HCT116 (cell line): ENCODE results near the gene ACACA. TPM values are rescaled to one million over a fixed set of nuclear protein-coding genes. Genes with fewer than 3 reads are reported as not detected.

ENCODE experiments used
- ATAC-seq: fragments of 200-7000 bp; cut with Tn5 transposase; 2 replicates; pipeline ENCODE4 v1.9.1; 2020; ENCODE audit warnings: mild to moderate bottlenecking, moderate library complexity
- BruUV-seq: library from RNA; stranded (reverse); fragments of 400-500 nt; replicated peaks from 2 replicates; lab custom pipeline; 2021; lab: Mats Ljungman, UMichigan
- CTCF ChIA-PET: fragments of 300-600 bp; sonication (Branson Sonifier 250); formaldehyde crosslinking; loops from one replicate; lab custom pipeline; 2021; ENCODE audit warnings: antibody characterized with exemption; lab: Charles Lee
- POLR2A ChIA-PET: fragments of 300-600, 350-600 bp; sonication (Branson Sonifier 250); formaldehyde crosslinking; loops from one replicate; lab custom pipeline; 2021; ENCODE audit warnings: antibody characterized with exemption; lab: Charles Lee
- RAD21 ChIA-PET, 2 experiments: fragments of 300-600 bp; sonication (Branson Sonifier 250); formaldehyde crosslinking; loops; one replicate each; lab custom pipeline; 2023; ENCODE audit warnings: low total read pairs in 2 of 2; ENCODE audit not compliant: uncharacterized antibody in 2 of 2, unreplicated experiment in 2 of 2, low non-redundant PET in 1 of 2; lab: Charles Lee
- DNase-seq: peaks from one replicate; pipeline ENCODE4 v3.0.0-alpha.2; 2010; ENCODE audit warnings: low read depth, low spot score
- H2AFZ ChIP-seq: fragments of 200-600 bp; shearing (Covaris generic), sonication (generic); 2 replicates; pipeline ENCODE4 v1.6.1; 2017; ENCODE audit warnings: low read depth, mixed run types, mixed read lengths, antibody characterized with exemption, low read length; ENCODE audit not compliant: poor library complexity, severe bottlenecking
- H3K27ac ChIP-seq: 2 replicates; pipeline ENCODE4 v1.5.1; 2012; ENCODE audit warnings: low read depth, low read length
- H3K27me3 ChIP-seq: fragments of 200-600 bp; sonication (generic); 2 replicates; pipeline ENCODE4 v1.6.1; 2016; ENCODE audit warnings: mixed run types, low read length, mixed read lengths; ENCODE audit not compliant: insufficient read depth
- H3K36me3 ChIP-seq, 2 experiments: fragments of 200-500 bp in 1 of 2; fragments of 200-600 bp in 1 of 2; sonication (Bioruptor generic) in 1 of 2; sonication (generic) in 1 of 2; 2 replicates each; pipeline versions ENCODE4 v1.5.1 to v1.6.1; 2014 to 2016; ENCODE audit warnings: low read length in 2 of 2, inconsistent platforms in 1 of 2, mixed read lengths in 1 of 2, mixed run types in 1 of 2; ENCODE audit not compliant: insufficient read depth in 2 of 2, control insufficient read depth in 1 of 2
- H3K4me1 ChIP-seq, 2 experiments: fragments of 200-600 bp in 1 of 2; sonication (generic) in 1 of 2; 2 replicates each; pipeline versions ENCODE4 v1.5.1 to v1.6.1; 2012 to 2017; ENCODE audit warnings: low read length in 2 of 2, inconsistent platforms in 1 of 2, mild to moderate bottlenecking in 1 of 2, mixed read lengths in 1 of 2, mixed run types in 1 of 2, moderate library complexity in 1 of 2; ENCODE audit not compliant: insufficient read depth in 2 of 2, control insufficient read depth in 1 of 2
- H3K4me2 ChIP-seq: fragments of 200-600 bp; sonication (generic); 2 replicates; pipeline ENCODE4 v1.6.1; 2017; ENCODE audit warnings: mixed run types, low read length, mixed read lengths
- H3K4me3 ChIP-seq, 2 experiments: fragments of 200-600 bp in 1 of 2; sonication (generic) in 1 of 2; replicated peaks in 1 of 2; 2 replicates each; pipeline ENCODE4 v1.5.1; 2011 to 2016; ENCODE audit warnings: low read length in 2 of 2, control low read depth in 1 of 2, low read depth in 1 of 2, mild to moderate bottlenecking in 1 of 2, mixed read lengths in 1 of 2, mixed run types in 1 of 2
- H3K79me2 ChIP-seq: fragments of 200-600 bp; sonication (generic); 2 replicates; pipeline ENCODE4 v1.6.1; 2017; ENCODE audit warnings: mild to moderate bottlenecking, mixed run types, low read length, moderate library complexity, mixed read lengths; ENCODE audit not compliant: insufficient read depth
- H3K9ac ChIP-seq: fragments of 200-600 bp; sonication (generic); 2 replicates; pipeline ENCODE4 v1.6.1; 2016; ENCODE audit warnings: low read length, mixed read lengths
- H3K9me2 ChIP-seq: fragments of 200-600 bp; sonication (generic), shearing (Covaris generic); 2 replicates; pipeline ENCODE4 v1.6.1; 2017; ENCODE audit warnings: mixed run types, mild to moderate bottlenecking, moderate library complexity; ENCODE audit not compliant: insufficient read depth
- H3K9me3 ChIP-seq, 2 experiments: fragments of 200-500 bp in 1 of 2; fragments of 200-600 bp in 1 of 2; sonication (Bioruptor generic) in 1 of 2; sonication (generic) in 1 of 2; 2 replicates each; pipeline ENCODE4 v1.6.1; 2014 to 2017; ENCODE audit warnings: low read length in 2 of 2, mixed read lengths in 2 of 2, inconsistent platforms in 1 of 2, low read depth in 1 of 2, mild to moderate bottlenecking in 1 of 2, mixed run types in 1 of 2, moderate library complexity in 1 of 2; ENCODE audit not compliant: control insufficient read depth in 1 of 2, insufficient read depth in 1 of 2
- H4K20me1 ChIP-seq: fragments of 200-600 bp; sonication (generic), shearing (Covaris generic); 2 replicates; pipeline ENCODE4 v1.6.1; 2017; ENCODE audit warnings: mixed run types, mild to moderate bottlenecking, moderate library complexity; ENCODE audit not compliant: insufficient read depth
- CEBPB ChIP-seq: IDR thresholded peaks from 2 replicates; pipeline ENCODE4 v1.6.1; 2012; ENCODE audit warnings: low read depth
- EZH2phosphoT487 ChIP-seq: fragments of 200-600 bp; IDR thresholded peaks from 2 replicates; pipeline ENCODE4 v1.6.1; 2018; ENCODE audit warnings: antibody characterized with exemption, borderline replicate concordance
- JUND ChIP-seq: IDR thresholded peaks from 2 replicates; pipeline ENCODE4 v1.6.1; 2012
- POLR2A ChIP-seq: IDR thresholded peaks from 2 replicates; pipeline ENCODE4 v1.7.0; 2011; ENCODE audit warnings: borderline replicate concordance; ENCODE audit not compliant: insufficient read depth, insufficient read length; ENCODE audit errors: extremely low read depth
- RAD21 ChIP-seq: IDR thresholded peaks from 2 replicates; pipeline ENCODE4 v1.6.1; 2012; ENCODE audit warnings: low read depth, mild to moderate bottlenecking
- SP1 ChIP-seq: IDR thresholded peaks from 2 replicates; pipeline ENCODE4 v1.6.1; 2012; ENCODE audit warnings: low read depth
- TCF7L2 ChIP-seq: IDR thresholded peaks from 2 replicates; pipeline ENCODE4 v1.7.0; 2011; ENCODE audit warnings: borderline replicate concordance, inconsistent platforms; ENCODE audit not compliant: insufficient read depth, insufficient read length; ENCODE audit errors: extremely low read depth
- intact Hi-C: fragments of 100-400 bp; cut with micrococcal nuclease; formaldehyde crosslinking; loops from 2 replicates; pipeline ENCODE4 v1.10.0; 2022
- total RNA-seq: library from RNA; stranded (reverse); gene quantifications from one replicate; pipeline ENCODE4 v1.2.1, GENCODE V29; 2021; ENCODE audit not compliant: unreplicated experiment
- TF ChIP-seq, protein P1 (sequence below), 3 experiments: fragments of 200-600 bp in 1 of 3; sonication (generic) in 1 of 3; IDR thresholded peaks in 2 of 3; conservative IDR thresholded peaks in 1 of 3; 2 replicates each; pipeline ENCODE4 v1.5.1; 2012 to 2017; ENCODE audit warnings: low read depth in 2 of 3, low read length in 2 of 3, antibody characterized with exemption in 1 of 3, borderline replicate concordance in 1 of 3, control low read depth in 1 of 3, mild to moderate bottlenecking in 1 of 3, mixed read lengths in 1 of 3, mixed run types in 1 of 3, moderate library complexity in 1 of 3; ENCODE audit not compliant: insufficient read depth in 1 of 3
- TF ChIP-seq, protein P2 (sequence below): IDR thresholded peaks from 2 replicates; pipeline ENCODE4 v1.6.1; 2012

Gene ACACA
- total RNA-seq, 1 experiment from 2014 or later = 161 TPM

DNA sequence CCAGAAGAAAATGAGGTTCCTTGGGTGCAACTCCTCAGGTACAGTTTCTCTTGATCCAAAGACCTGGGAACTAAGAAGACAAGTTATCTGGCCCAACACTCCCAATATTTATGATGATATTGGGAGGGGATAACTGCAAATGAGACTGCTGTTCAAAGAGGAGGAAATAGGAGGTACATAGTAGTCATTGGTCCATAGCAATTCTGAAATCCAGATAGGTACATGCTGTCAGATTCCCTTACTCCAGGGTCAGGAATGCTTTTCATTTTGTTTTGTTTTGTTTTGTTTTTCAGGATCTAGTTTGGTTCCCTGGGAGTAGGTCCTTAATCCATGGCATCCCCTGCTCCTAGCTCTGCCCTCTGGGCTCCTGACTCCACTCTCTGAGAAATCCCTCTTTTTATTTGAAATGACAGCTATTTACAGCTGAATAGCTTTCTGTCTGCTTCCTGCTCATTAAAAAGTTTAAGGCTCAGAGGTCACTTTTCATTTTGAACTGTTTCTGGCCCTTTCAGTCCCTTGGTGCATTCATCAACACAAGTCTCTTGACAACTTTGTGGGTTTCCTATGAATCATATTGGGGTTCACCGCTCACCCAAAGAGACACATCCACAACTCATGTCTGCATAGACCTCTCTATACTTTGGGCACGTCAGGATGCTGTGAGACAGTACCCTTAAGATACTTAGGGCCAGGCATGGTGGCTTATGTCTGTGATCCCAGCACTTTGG is 141.0 kb downstream of the ACACA start:
- Histone ChIP-seq H4K20me1 (no peaks in the 10 kb centered on the region), H3K9me3 (peaks cover 4 to 13% of the 10 kb centered on the region in 2 experiments; a peak in 1 of 4 replicates), H3K9ac (no peak overlapping the region), H3K4me1 (no peaks in the 10 kb centered on the region), H3K36me3 (peaks cover 21 to 84% of the 10 kb centered on the region in 2 experiments; a peak in 3 of 4 replicates), H3K27me3 (no peaks in the 10 kb centered on the region), H3K4me2 (no peak overlapping the region), H3K79me2 (no peaks in the 10 kb centered on the region), H2AFZ (no peak overlapping the region), H3K27ac (no peak overlapping the region), H3K4me3 (no peak overlapping the region), H3K9me2 (no peaks in the 10 kb centered on the region)
- DNase-seq = no peak
- RAD21 ChIA-PET = no interaction called here
- intact Hi-C loops = no loop called here
- ATAC-seq = no peak
- BruUV-seq = no TSS peak
- CTCF ChIA-PET = no interaction called here
- no peak for TF ChIP-seq CEBPB
- TF ChIP-seq, protein P1, sequence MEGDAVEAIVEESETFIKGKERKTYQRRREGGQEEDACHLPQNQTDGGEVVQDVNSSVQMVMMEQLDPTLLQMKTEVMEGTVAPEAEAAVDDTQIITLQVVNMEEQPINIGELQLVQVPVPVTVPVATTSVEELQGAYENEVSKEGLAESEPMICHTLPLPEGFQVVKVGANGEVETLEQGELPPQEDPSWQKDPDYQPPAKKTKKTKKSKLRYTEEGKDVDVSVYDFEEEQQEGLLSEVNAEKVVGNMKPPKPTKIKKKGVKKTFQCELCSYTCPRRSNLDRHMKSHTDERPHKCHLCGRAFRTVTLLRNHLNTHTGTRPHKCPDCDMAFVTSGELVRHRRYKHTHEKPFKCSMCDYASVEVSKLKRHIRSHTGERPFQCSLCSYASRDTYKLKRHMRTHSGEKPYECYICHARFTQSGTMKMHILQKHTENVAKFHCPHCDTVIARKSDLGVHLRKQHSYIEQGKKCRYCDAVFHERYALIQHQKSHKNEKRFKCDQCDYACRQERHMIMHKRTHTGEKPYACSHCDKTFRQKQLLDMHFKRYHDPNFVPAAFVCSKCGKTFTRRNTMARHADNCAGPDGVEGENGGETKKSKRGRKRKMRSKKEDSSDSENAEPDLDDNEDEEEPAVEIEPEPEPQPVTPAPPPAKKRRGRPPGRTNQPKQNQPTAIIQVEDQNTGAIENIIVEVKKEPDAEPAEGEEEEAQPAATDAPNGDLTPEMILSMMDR (IDR thresholded peaks at IDR 0.05 in 2 of 3, conservative IDR thresholded peaks at IDR 0.05 in 1 of 3; ENCODE audit: borderline replicate concordance in 1 of 3, insufficient read depth in 1 of 3, low read depth in 2 of 3, low read length in 2 of 3) = no peak
- no peak for TF ChIP-seq TCF7L2
- POLR2A ChIA-PET = no interaction called here

DNA sequence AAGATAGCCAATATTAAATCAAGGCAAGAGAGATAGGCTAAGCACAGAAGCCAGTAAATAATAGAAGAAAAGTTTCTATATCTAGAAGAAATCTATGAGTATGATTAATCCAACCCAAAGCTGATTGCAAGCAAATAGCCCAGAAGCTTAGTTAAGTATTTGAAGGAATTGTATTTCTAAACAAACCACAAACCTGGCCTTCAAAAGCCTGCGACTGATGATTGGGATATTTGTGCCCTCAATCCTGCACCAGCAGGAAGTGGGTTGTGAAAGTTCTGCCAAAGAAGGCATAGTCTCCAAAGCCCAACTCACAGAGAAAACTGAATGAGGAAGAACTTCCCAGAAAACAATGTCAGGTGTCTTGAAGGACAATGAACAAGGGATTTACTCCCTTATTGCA is 145.3 kb downstream of the ACACA start:
- Histone ChIP-seq H3K4me1 (no peaks in the 10 kb centered on the region), H3K27me3 (no peaks in the 10 kb centered on the region), H3K9me2 (no peaks in the 10 kb centered on the region), H3K9me3 (peaks cover 4 to 13% of the 10 kb centered on the region in 2 experiments; a peak in 1 of 4 replicates), H3K4me3 (no peak overlapping the region), H3K9ac (no peak overlapping the region), H3K4me2 (no peak overlapping the region), H3K27ac (no peak overlapping the region), H4K20me1 (no peaks in the 10 kb centered on the region), H3K36me3 (peaks cover 21 to 63% of the 10 kb centered on the region in 2 experiments; a peak in 3 of 4 replicates), H2AFZ (no peak overlapping the region), H3K79me2 (no peaks in the 10 kb centered on the region; the same call in 1 of the 2 replicates)
- ChIA-PET RAD21 (no interaction called here), POLR2A (no interaction called here), CTCF (no interaction called here)
- intact Hi-C loops = no loop called here
- ATAC-seq (no peak), DNase-seq (no peak)
- BruUV-seq = no TSS peak
- TF ChIP-seq POLR2A (no peak), EZH2phosphoT487 (no peak), RAD21 (no peak), JUND (no peak), SP1 (no peak)
- TF ChIP-seq, protein P2, sequence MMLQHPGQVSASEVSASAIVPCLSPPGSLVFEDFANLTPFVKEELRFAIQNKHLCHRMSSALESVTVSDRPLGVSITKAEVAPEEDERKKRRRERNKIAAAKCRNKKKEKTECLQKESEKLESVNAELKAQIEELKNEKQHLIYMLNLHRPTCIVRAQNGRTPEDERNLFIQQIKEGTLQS = no peak
